Measurements from ENCODE around the gene PHLPP1. TPM values are rescaled to one million over a fixed set of nuclear protein-coding genes. Genes with fewer than 3 reads are reported as not detected.

Gene PHLPP1
- total RNA-seq, 6 experiments from 2014 or later: 8.6 to 19.3 (median 17.0) TPM

DNA sequence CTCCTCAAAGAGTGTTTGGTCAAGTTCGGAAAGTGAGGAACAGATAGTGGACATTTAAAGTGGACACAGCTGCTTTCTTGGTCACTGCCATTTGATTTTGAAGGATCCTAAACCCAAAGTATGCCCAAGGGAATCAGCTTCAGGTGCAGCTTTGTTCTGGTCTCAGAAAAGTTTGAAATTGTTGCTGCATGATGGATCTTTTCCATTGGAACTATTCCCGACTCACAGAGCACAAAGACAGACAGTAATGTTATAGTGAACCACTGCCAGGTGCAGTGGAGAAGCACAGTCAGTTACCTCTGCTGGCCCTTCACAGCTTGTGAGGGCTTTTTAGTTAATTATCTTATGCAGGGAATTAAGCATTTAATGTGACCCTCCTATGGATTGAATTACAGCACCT is 301.7 kb downstream of the PHLPP1 start:
- no peaks in the 10 kb centered on the region for H3K27me3 ChIP-seq
- H3K4me1 ChIP-seq: no peaks in the 10 kb centered on the region
- TF ChIP-seq, protein P1, sequence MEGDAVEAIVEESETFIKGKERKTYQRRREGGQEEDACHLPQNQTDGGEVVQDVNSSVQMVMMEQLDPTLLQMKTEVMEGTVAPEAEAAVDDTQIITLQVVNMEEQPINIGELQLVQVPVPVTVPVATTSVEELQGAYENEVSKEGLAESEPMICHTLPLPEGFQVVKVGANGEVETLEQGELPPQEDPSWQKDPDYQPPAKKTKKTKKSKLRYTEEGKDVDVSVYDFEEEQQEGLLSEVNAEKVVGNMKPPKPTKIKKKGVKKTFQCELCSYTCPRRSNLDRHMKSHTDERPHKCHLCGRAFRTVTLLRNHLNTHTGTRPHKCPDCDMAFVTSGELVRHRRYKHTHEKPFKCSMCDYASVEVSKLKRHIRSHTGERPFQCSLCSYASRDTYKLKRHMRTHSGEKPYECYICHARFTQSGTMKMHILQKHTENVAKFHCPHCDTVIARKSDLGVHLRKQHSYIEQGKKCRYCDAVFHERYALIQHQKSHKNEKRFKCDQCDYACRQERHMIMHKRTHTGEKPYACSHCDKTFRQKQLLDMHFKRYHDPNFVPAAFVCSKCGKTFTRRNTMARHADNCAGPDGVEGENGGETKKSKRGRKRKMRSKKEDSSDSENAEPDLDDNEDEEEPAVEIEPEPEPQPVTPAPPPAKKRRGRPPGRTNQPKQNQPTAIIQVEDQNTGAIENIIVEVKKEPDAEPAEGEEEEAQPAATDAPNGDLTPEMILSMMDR (IDR thresholded peaks at IDR 0.05): no peak
- TF ChIP-seq POLR2A (IDR thresholded peaks at IDR 0.05): no peak
- no peak overlapping the region for H3K4me3 ChIP-seq
- no peak overlapping the region for H3K27ac ChIP-seq
- intact Hi-C loops (cut with DNase I): no loop called here
- no peaks in the 10 kb centered on the region for H3K9me3 ChIP-seq
- ATAC-seq (no peak), DNase-seq (no peak)
- WGBS (ENCODE audit: insufficient coverage, low coverage, low lambda C conversion rate, missing lambda C conversion rate): 21% methylated on average over 2 of the region's 2 CpGs
- no peaks in the 10 kb centered on the region for H3K36me3 ChIP-seq

- no peak for DNase-seq
- Histone ChIP-seq H3K4me3 (no peak overlapping the region), H3K27me3 (no peaks in the 10 kb centered on the region), H3K36me3 (no peaks in the 10 kb centered on the region), H3K4me1 (no peaks in the 10 kb centered on the region), H3K9me3 (no peaks in the 10 kb centered on the region), H3K27ac (no peak overlapping the region)
- TF ChIP-seq, protein P1 (IDR thresholded peaks at IDR 0.05): no peak
- TF ChIP-seq POLR2A (IDR thresholded peaks at IDR 0.05): no peak
- ATAC-seq: no peak
- intact Hi-C loops (cut with DNase I): no loop called here
Observed at GRCh38 chr18:63017977-63018376, 302.6 kb downstream of the PHLPP1 start.

- TF ChIP-seq, protein P1 (IDR thresholded peaks at IDR 0.05): peak in 2 of 4 donors; percentile 32 to 43
- TF ChIP-seq POLR2A (IDR thresholded peaks at IDR 0.05): no peak
- peak in 2 of 4 donors; percentile 34 to 36 for ATAC-seq
- Histone ChIP-seq H3K36me3 (no peaks in the 10 kb centered on the region), H3K9me3 (no peaks in the 10 kb centered on the region), H3K4me3 (no peak overlapping the region), H3K27ac (no peak overlapping the region), H3K4me1 (no peaks in the 10 kb centered on the region), H3K27me3 (no peaks in the 10 kb centered on the region)
- no peak for DNase-seq
- intact Hi-C loops (cut with DNase I): loop anchor here (10.0 kb wide), 1 partner anchor 302 kb away; no protein-coding TSS in a partner anchor
- 68% methylated on average over 9 of the region's 26 CpGs for WGBS (ENCODE audit: insufficient coverage, low coverage, low lambda C conversion rate, missing lambda C conversion rate)
Observed at GRCh38 chr18:63022429-63023022, 307.2 kb downstream of the PHLPP1 start.

- TF ChIP-seq, protein P1 (IDR thresholded peaks at IDR 0.05): peak; percentile 26 to 46 (median 33)
- no peak for TF ChIP-seq POLR2A (IDR thresholded peaks at IDR 0.05)
- intact Hi-C loops (cut with DNase I): loop anchor here (10.0 kb wide), 1 partner anchor 299 kb away; no protein-coding TSS in a partner anchor
- Histone ChIP-seq H3K27ac (no peak overlapping the region), H3K36me3 (no peaks in the 10 kb centered on the region), H3K4me3 (no peak overlapping the region), H3K27me3 (no peaks in the 10 kb centered on the region), H3K9me3 (no peaks in the 10 kb centered on the region), H3K4me1 (no peaks in the 10 kb centered on the region)
- DNase-seq (no peak), ATAC-seq (peak; percentile 50 to 77 (median 64))
- WGBS (ENCODE audit: insufficient coverage, low coverage, low lambda C conversion rate, missing lambda C conversion rate): 57% methylated on average over 5 of the region's 12 CpGs
Observed at GRCh38 chr18:63025251-63026090, 310.1 kb downstream of the PHLPP1 start.
